LoVo (cell line): ENCODE measurements around the gene PJA2.
"Not testable (repeated sequence)": the region's sequence is repeated elsewhere in the genome, so short reads cannot be mapped to it uniquely, and the experiment has no call there.

Experiments
- DNase-seq: peaks from one replicate; pipeline ENCODE4 v3.0.0-alpha.2; 2016; ENCODE audit warnings: low spot score

The PJA2 gene

DNA sequence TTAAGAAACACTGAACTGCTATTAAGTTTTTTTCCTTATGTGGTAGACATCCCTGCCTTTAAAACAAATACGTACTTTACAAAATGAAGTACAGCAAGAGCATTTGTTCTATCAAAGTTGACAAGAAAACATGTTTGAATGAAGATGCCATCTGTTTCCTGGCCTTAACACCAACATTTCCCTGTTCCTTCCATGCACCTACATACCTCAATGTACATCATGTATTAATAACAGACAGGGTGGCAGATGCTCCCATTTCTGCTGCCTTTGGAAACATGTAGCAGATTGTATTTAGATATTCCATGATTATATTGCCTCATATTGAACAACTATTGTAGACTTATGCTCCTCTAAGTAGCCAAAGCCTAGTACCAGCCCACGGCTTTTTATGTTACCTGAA is 104.4 kb downstream of the PJA2 start:
- DNase-seq: no peak

DNA sequence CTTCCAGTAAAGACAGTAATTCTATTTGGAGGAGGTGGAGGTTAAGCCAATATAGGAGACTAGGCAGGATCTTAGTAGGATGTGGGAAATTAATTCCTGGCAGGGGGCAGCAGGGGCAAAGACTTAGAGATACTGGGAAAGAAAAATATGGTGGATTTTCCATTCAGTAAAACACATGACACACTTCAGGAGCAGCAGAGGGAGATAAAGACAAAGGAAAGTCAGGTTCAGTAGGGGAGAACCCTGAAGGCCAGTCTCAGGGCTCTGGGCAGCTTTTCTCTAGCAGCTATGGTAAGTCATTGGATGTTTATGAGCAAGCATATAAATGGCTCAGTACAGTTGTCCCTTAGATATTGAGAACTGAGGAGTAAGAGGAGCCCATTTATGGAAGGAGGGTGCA is 105.5 kb downstream of the PJA2 start:
- no peak for DNase-seq

DNA sequence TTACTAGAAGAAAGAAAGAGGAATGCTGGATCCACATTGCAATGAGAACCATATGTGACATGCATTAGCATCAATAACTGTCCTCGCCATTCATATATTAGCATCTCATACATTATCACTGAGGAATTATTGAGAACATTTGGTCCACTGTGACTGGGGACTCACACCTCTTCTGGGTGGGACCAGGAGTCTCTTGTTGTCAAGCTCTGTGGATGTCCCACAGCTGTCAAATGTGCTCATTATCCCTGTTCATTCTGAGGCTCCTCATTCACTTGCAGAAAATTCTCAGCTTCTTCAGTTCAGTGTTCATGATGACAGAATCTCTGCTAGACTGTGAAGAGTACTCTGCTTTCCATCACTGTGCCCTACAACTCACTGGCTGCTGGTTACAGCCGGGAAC is 109.4 kb downstream of the PJA2 start:
- DNase-seq: no peak

DNA sequence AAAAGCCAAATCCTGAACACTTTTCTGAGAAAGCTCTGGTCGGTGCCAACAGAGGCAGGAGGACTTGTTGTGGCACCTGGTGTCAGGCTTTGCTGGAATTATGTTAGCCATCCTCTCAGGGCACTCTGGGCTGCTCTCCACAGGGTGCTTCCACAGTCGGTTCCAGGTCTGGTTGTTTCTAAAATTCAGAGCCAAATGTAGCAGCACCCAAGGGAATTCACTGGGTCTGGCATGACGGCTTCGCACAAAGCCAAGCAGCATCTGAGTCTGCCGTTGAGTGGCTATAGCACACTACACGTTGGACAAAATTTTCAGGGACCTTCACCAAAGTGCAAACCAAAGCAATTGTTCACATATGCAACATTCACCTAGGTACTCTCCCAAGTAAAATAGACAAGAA is 110.2 kb downstream of the PJA2 start:
- no peak for DNase-seq

DNA sequence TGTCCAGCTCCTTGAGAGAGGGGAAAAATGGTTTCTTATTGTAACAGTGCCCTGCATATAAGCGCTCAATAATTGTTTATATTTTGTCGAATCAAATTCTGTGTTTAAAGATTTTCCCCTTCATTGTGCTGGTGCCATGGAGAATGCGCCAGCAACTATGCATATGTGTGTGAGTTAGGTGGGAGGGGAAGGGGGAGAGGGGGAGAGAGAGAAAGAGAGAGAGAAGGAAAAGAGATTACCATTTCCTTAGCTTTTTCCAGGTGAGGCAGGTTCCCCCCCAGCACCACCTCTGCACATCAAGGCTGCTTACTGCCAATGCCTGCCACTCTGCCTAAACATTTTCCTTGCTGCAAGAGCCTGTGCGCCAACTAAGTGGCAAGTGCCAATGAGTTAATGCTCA is 111.0 kb downstream of the PJA2 start:
- no peak for DNase-seq

DNA sequence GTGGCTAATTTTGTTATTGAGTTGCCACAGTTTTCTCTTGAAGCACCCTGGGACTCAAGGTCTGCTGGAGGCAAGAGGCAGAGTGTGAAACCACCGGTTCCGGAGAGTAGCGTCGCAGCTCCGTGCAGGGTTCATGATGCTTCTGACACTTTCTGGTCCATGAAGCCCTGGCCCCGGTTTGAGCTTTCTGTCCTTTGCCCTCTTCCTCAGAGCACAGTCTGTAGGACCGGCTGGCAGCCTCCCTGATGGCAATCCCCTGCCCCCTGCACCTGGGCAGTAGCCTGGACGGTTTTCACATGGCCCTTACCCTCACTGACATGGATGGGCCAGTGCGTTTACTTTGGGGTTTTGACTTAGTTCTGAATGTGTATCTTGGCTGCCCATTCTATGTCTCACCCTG is 111.9 kb downstream of the PJA2 start:
- DNase-seq: no peak

DNA sequence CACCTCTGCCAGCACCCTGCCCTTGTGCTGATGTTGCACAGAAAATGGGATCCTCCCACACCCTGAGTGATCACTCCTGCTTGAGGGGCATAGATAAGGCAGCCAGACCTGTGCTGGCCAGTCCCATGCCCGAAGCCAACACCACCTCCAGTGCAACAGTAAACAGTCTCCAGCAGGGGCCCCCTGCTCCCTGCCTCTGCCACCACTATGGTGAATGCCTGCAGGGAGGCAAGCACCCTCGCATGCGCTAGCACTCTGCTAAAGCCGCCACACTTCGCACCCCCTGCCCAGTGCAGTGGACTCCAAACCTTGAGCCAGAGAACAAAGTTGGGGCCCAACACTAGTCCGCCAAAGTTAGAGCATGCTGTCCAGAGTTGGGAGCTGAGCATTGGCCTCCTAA is 118.7 kb downstream of the PJA2 start:
- no peak for DNase-seq

DNA sequence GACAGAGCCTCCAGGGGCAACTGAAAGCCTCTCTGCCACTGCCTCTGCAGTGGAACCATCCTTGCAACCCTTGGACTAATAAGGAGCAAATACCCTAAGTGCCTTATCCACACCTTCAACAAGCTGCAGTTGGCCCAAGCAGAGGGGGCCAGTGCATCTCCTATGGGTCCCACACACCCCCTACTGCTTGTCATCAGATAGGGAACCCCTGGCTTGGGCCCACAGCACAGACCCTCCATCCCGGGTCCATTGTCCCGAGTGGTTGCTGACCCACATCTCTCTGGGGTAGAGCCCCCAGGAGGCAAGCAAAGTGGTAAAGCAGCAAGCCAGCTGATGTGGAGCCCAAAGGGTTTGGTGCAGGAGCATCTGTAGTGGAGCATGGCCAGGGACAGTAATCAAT is 119.5 kb downstream of the PJA2 start:
- no peak for DNase-seq

DNA sequence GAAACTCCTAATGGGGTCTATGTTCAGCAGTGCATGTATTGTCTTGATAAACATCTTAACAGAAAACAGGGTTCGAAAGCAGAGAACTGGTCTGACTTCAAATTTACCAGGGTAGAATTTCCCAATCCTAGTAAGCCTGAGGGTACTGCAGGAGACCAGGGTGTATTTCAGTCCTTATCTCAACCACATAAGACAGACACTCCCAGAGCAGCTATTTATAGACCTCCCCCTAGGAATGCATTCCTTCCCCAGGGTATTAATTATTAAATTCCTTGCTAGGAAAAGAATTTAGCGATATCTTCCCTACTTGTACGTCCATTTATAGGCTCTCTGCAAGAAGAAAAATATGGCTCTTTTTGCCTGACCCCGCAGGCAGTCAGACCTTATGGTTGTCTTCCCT is 123.1 kb downstream of the PJA2 start:
- not testable (repeated sequence) for DNase-seq
